Breast epithelium (tissue), 4 donors: Measurements from ENCODE around the gene LONP1. TPM values are rescaled to one million over a fixed set of nuclear protein-coding genes. Genes with fewer than 3 reads are reported as not detected.
"Not testable (repeated sequence)": the region's sequence is repeated elsewhere in the genome, so short reads cannot be mapped to it uniquely, and the experiment has no call there.

ENCODE experiments used
- DNase-seq, 2 donors: peaks; one replicate each; pipeline ENCODE4 v3.0.0-alpha.2; 2019; ENCODE audit warnings: low spot score in 2 of 2
- H3K27ac ChIP-seq, 2 donors: fragments of 200-600 bp; sonication (generic) in 1 of 2; one replicate each; pipeline ENCODE4 v1.5.1; 2016 to 2019; ENCODE audit warnings: mild to moderate bottlenecking in 1 of 2
- H3K27me3 ChIP-seq, 2 donors: fragments of 200-600 bp; sonication (generic) in 1 of 2; one replicate each; pipeline versions ENCODE4 v1.5.1 to v1.6.0; 2017 to 2019; ENCODE audit warnings: control low read depth in 1 of 2, mild to moderate bottlenecking in 1 of 2
- H3K36me3 ChIP-seq: fragments of 200-600 bp; one replicate; pipeline ENCODE4 v1.5.1; 2019
- H3K4me1 ChIP-seq, 2 donors: fragments of 200-600 bp; sonication (generic); one replicate each; pipeline ENCODE4 v1.5.1; 2016 to 2019; ENCODE audit warnings: control low read depth in 1 of 2
- H3K4me3 ChIP-seq, 3 donors: fragments of 200-600 bp; sonication (generic); 1 replicate in 2 of 3; 2 replicates in 1 of 3; pipeline ENCODE4 v1.5.1; 2016 to 2019; ENCODE audit warnings: mild to moderate bottlenecking in 3 of 3, moderate library complexity in 2 of 3
- H3K9me3 ChIP-seq, 2 donors: fragments of 200-600 bp; sonication (generic) in 1 of 2; one replicate each; pipeline ENCODE4 v1.5.1; 2016 to 2019; ENCODE audit warnings: control low read depth in 1 of 2
- POLR2A ChIP-seq: fragments of 450-650 bp; IDR thresholded peaks from one replicate; pipeline ENCODE4 v1.6.1; 2016; ENCODE audit warnings: antibody characterized with exemption, mild to moderate bottlenecking, moderate library complexity
- POLR2AphosphoS5 ChIP-seq, 3 donors: sonication (generic); formaldehyde crosslinking; IDR thresholded peaks; one replicate each; pipeline ENCODE4 v1.6.1; 2017; ENCODE audit warnings: antibody characterized with exemption in 3 of 3
- intact Hi-C: fragments of 100-400 bp; cut with DNase I; formaldehyde crosslinking; loops from one replicate; pipeline ENCODE4 v1.15.1; 2023; ENCODE audit warnings: low total_unique reads
- total RNA-seq, 3 donors: library from RNA; depleted of rRNA; stranded (reverse); fragments of >200 nt; gene quantifications; one replicate each; pipeline ENCODE4 v1.1.0, GENCODE V29; 2016
- TF ChIP-seq, protein P1 (sequence below), 3 donors: fragments of 450-650 bp; IDR thresholded peaks; one replicate each; pipeline ENCODE4 v1.5.1; 2016 to 2017; ENCODE audit warnings: antibody characterized with exemption in 3 of 3, mild to moderate bottlenecking in 3 of 3, moderate library complexity in 3 of 3

LONP1 gene
- total RNA-seq, 3 donors from 2014 or later, result 48.1 to 66.2 (median 60.6) TPM

- Histone ChIP-seq H3K4me3 (no peak overlapping the region), H3K27me3 (no peaks in the 10 kb centered on the region), H3K4me1 (no peaks in the 10 kb centered on the region), H3K36me3 (no peaks in the 10 kb centered on the region), H3K27ac (no peak overlapping the region), H3K9me3 (no peaks in the 10 kb centered on the region)
- no peak for DNase-seq
- no peak for TF ChIP-seq POLR2AphosphoS5 (IDR thresholded peaks at IDR 0.05)
- no peak for TF ChIP-seq POLR2A
- TF ChIP-seq, protein P1, sequence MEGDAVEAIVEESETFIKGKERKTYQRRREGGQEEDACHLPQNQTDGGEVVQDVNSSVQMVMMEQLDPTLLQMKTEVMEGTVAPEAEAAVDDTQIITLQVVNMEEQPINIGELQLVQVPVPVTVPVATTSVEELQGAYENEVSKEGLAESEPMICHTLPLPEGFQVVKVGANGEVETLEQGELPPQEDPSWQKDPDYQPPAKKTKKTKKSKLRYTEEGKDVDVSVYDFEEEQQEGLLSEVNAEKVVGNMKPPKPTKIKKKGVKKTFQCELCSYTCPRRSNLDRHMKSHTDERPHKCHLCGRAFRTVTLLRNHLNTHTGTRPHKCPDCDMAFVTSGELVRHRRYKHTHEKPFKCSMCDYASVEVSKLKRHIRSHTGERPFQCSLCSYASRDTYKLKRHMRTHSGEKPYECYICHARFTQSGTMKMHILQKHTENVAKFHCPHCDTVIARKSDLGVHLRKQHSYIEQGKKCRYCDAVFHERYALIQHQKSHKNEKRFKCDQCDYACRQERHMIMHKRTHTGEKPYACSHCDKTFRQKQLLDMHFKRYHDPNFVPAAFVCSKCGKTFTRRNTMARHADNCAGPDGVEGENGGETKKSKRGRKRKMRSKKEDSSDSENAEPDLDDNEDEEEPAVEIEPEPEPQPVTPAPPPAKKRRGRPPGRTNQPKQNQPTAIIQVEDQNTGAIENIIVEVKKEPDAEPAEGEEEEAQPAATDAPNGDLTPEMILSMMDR (IDR thresholded peaks at IDR 0.05), result no peak
- intact Hi-C loops, result no loop called here
Observed at GRCh38 chr19:5738423-5738822, 18.5 kb upstream of the LONP1 start.

DNA sequence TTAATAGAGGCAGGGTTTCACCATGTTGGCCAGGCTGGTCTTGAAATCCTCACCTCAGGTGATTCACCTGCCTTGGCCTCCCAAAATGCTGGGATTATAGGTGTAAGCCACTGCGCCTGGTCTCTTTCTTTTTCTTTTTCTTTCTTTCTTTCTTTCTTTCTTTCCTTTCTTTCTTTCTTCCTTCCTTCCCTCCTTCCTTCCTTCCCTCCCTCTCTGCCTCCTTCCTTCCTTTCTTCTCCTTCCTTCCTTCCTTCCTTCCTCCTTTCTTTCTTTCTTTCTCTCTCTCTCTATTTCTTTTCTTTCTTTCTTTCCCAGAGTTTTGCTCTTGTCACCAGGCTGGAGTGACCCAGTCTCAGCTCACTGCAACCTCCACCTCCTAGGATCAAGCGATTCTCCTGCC, 13.2 kb upstream of the LONP1 start:
- H3K9me3 ChIP-seq, result peaks cover 9 to 20% of the 10 kb centered on the region in 2 donors
- H3K27me3 ChIP-seq, H3K36me3 ChIP-seq, H3K4me1 ChIP-seq, H3K4me3 ChIP-seq, intact Hi-C loops, DNase-seq, H3K27ac ChIP-seq: not testable (repeated sequence)

- Histone ChIP-seq H3K36me3 (no peaks in the 10 kb centered on the region), H3K4me1 (no peaks in the 10 kb centered on the region), H3K27ac (no peak overlapping the region), H3K4me3 (no peak overlapping the region), H3K9me3 (peaks cover 9 to 20% of the 10 kb centered on the region in 2 donors), H3K27me3 (no peaks in the 10 kb centered on the region)
- no peak for DNase-seq
- no peak for TF ChIP-seq POLR2A
- TF ChIP-seq POLR2AphosphoS5 (IDR thresholded peaks at IDR 0.05), result no peak
- TF ChIP-seq, protein P1 (IDR thresholded peaks at IDR 0.05), result no peak
- intact Hi-C loops, result loop anchor here (10.0 kb wide), 1 partner anchor 1363 kb away; no protein-coding TSS in a partner anchor
Observed at GRCh38 chr19:5727453-5728050, 7.6 kb upstream of the LONP1 start.

DNA sequence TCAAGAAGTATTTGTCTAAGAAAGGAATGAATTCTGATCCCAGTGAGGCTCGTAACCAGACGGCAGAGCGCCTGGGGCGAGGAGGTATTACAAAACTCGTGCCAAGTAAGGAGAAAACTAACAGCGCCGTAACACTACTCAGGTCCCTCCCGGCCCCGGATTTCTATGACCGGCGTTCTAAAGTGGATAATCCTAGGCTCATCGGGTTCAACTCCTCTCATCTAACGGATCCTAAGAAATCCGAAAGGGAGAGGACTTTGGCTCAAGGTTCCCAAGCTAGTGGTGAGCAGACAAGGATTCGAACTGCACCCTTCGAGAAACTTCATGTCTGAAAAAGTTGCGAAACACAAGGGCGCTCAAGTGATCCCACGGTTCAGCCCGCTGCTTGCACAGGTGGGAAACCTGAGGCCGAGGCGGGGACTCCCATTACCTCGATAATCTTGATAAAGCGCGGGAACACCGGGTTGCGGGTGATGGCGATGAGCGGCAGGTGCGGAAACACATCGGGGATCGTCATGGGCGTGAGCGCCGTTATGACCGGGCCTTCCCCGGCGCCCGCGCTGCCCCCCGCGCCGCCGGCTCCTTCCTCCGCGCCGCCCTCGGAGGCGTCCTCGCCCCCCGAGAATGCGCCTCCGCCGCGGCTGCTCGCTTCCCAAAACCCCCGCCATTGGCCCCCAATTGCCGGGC, 529 bp downstream of the LONP1 start:
- H3K4me3 ChIP-seq, result peak overlapping the region; percentile 83 to 99 (median 98)
- H3K27me3 ChIP-seq, result no peaks in the 10 kb centered on the region
- peaks cover 0 to 14% of the 10 kb centered on the region in 2 donors for H3K4me1 ChIP-seq
- H3K27ac ChIP-seq, result peak overlapping the region; percentile 95 to 97
- intact Hi-C loops, result no loop called here
- H3K9me3 ChIP-seq, result no peaks in the 10 kb centered on the region
- TF ChIP-seq, protein P1 (IDR thresholded peaks at IDR 0.05), result no peak
- TF ChIP-seq POLR2AphosphoS5 (IDR thresholded peaks at IDR 0.05) (no peak), POLR2A (no peak)
- H3K36me3 ChIP-seq, result no peaks in the 10 kb centered on the region
- DNase-seq, result peak in 1 of 2 donors; percentile 32

GRCh38 chr19:5718579-5719273, 1.2 kb downstream of the LONP1 start:
- H3K36me3 ChIP-seq, result no peaks in the 10 kb centered on the region
- H3K4me3 ChIP-seq, result peak overlapping the region; percentile 83 to 99 (median 98)
- no peaks in the 10 kb centered on the region for H3K27me3 ChIP-seq
- H3K4me1 ChIP-seq, result peaks cover 0 to 14% of the 10 kb centered on the region in 2 donors
- peak overlapping the region; percentile 95 to 97 for H3K27ac ChIP-seq
- TF ChIP-seq POLR2A, result no peak
- TF ChIP-seq POLR2AphosphoS5 (IDR thresholded peaks at IDR 0.05), result no peak
- TF ChIP-seq, protein P1 (IDR thresholded peaks at IDR 0.05), result no peak
- intact Hi-C loops, result no loop called here
- DNase-seq, result no peak
- no peaks in the 10 kb centered on the region for H3K9me3 ChIP-seq
